HL-60/S4 (cell line): ENCODE results near the gene RAB5IF.

ENCODE experiments used
- in situ Hi-C: fragments of 300-500 bp; cut with MboI; formaldehyde crosslinking; loops from 2 replicates; pipeline ENCODE4 v1.14.3; 2022; ENCODE audit warnings: low sequenced_read_pairs

RAB5IF gene

DNA sequence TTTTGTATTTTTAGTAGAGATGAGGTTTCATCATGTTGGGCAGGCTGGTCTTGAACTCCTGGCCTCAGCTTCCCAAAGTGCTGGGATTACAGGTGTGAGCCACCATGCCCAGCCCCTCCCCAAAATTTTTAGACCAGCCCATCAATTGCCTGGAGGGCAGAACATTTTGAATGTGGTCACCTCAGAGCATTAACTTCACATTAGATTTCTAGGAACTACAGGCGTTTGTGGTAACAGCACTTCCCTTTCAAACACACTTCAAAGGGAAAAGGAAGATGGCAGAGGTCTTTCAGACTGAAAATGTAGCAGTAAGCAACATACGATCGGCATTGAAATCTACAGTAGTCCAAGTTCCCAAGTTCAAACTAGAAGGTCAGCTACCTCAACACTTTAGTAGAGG lies 52.7 kb downstream of the RAB5IF start:
- in situ Hi-C loops = no loop called here
